ENCODE measurements around the gene BCL2L12. TPM values are rescaled to one million over a fixed set of nuclear protein-coding genes. Genes with fewer than 3 reads are reported as not detected.

The BCL2L12 gene
- total and polyA plus RNA-seq, 2 donors (not counting 1 experiment from before 2014, with no cell fraction given): 19.9 to 22.1 TPM

DNA sequence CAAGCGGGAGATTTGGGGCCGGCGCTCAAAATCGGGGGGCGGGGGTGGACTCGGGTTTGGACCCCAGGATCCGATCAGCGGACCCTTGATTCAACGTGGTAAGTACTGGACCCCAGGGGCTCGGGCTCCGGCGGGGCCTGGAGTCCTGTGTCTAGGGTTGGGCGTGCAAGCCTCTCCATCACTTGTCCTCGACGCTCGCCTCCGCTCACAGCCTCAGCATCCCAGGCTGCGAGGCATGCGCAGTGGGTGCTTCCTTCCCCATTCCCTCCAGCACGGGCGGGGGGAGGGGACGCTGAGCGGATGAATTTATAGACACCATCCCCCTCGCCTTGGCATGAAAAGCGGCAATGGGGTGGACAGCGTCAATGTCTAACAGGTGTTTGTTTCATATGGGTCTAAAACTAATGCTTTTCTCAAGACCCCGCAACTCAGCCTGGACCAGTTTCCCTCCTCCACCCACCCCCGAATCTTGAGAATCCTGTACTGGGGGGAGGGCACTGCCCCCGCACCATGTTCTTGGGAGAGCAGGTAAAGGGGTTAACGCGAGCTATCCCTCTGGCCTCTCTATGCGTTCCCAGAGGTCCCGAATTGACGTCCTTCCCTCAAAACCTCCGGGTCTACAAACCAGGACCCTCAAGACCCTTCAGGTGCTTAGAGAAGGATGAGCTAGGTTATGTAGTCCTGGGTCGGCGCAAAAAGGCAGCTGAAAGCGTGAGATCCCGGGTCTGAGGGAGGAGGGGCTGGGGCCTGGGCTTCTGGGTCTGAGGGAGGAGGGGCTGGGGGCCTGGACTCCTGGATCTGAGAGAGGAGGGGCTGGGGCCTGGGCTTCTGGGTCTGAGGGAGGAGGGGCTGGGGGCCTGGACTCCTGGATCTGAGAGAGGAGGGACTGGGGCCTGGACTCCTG lies 25.8 kb downstream of the BCL2L12 start:
- Histone ChIP-seq H3K36me3 (replicated peaks in 1 of 2; ENCODE audit: control extremely low read depth in 1 of 2, control insufficient read depth in 1 of 2, extremely low read depth in 1 of 2, insufficient read depth in 2 of 2, low read length in 1 of 2) (peaks cover 0 to 13% of the 10 kb centered on the region in 2 experiments), H3K9ac (ENCODE audit: low read length) (peak overlapping the region; percentile 62), H4K20me1 (ENCODE audit: control insufficient read depth, insufficient read depth, low read length, poor library complexity, severe bottlenecking) (peaks cover 23% of the 10 kb centered on the region), H3K27me3 (replicated peaks in 1 of 4; ENCODE audit: control extremely low read depth in 1 of 4, control insufficient read depth in 3 of 4, insufficient read depth in 4 of 4, low read length in 3 of 4) (peaks cover 0 to 33% (median 14%) of the 10 kb centered on the region in 4 experiments), H3K4me3 (ENCODE audit: control extremely low read depth in 1 of 5, extremely low read depth in 1 of 5, insufficient read depth in 1 of 5, low read depth in 2 of 5, low read length in 4 of 5) (peak overlapping the region in 4 of 5 experiments; percentile 42 to 58 (median 46)), H3K4me1 (ENCODE audit: control insufficient read depth in 2 of 2, insufficient read depth in 2 of 2, low read length in 2 of 2) (peaks cover 25% of the 10 kb centered on the region in 2 donors), H2AFZ (ENCODE audit: insufficient read depth, low read depth, low read length, poor library complexity, severe bottlenecking) (peak overlapping the region; percentile 76), H3K79me2 (ENCODE audit: control insufficient read depth, insufficient read depth, low read length) (no peaks in the 10 kb centered on the region), H3K27ac (ENCODE audit: low read length in 2 of 2) (no peak overlapping the region), H3K4me2 (replicated peaks; ENCODE audit: low read depth, low read length, poor library complexity, severe bottlenecking) (peak overlapping the region; percentile 87), H3K9me3 (ENCODE audit: control extremely low read depth in 1 of 3, control insufficient read depth in 2 of 3, insufficient read depth in 1 of 3, low read length in 2 of 3) (peaks cover 0 to 8% (median 0%) of the 10 kb centered on the region in 3 donors)
- H3K4me3 Mint-ChIP-seq: peak overlapping the region; percentile 89
- peak overlapping the region; percentile 54 for H3K27ac Mint-ChIP-seq
- H3K27me3 Mint-ChIP-seq: peaks cover 31% of the 10 kb centered on the region
- intact Hi-C loops (cut with micrococcal nuclease): no loop called here
- ATAC-seq (ENCODE audit: low read depth): peak; percentile 26
- H3K4me1 Mint-ChIP-seq: peaks cover 22% of the 10 kb centered on the region
- TF ChIP-seq EZH2 (IDR thresholded peaks at IDR 0.05; ENCODE audit: borderline replicate concordance, insufficient read depth, low read depth, low read length, poor library complexity, severe bottlenecking): no peak
- TF ChIP-seq, protein P1, sequence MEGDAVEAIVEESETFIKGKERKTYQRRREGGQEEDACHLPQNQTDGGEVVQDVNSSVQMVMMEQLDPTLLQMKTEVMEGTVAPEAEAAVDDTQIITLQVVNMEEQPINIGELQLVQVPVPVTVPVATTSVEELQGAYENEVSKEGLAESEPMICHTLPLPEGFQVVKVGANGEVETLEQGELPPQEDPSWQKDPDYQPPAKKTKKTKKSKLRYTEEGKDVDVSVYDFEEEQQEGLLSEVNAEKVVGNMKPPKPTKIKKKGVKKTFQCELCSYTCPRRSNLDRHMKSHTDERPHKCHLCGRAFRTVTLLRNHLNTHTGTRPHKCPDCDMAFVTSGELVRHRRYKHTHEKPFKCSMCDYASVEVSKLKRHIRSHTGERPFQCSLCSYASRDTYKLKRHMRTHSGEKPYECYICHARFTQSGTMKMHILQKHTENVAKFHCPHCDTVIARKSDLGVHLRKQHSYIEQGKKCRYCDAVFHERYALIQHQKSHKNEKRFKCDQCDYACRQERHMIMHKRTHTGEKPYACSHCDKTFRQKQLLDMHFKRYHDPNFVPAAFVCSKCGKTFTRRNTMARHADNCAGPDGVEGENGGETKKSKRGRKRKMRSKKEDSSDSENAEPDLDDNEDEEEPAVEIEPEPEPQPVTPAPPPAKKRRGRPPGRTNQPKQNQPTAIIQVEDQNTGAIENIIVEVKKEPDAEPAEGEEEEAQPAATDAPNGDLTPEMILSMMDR (IDR thresholded peaks at IDR 0.05): no peak
- CTCF ChIA-PET: interaction anchor here (1.7 kb wide), 1 partner anchor 10 kb away, joined by 6 read pairs; no protein-coding TSS in a partner anchor
- peak; percentile 56 for DNase-seq
- WGBS (ENCODE audit: insufficient coverage): 30% methylated on average over 29 of the region's 39 CpGs
- no peaks in the 10 kb centered on the region for H3K9me3 Mint-ChIP-seq (ENCODE audit: insufficient read depth)
- POLR2A ChIA-PET: interaction anchor here (0.6 to 0.7 kb wide), 3 partner anchors 9 to 833 kb away, joined by 3 to 12 read pairs (median 4); no protein-coding TSS in a partner anchor

DNA sequence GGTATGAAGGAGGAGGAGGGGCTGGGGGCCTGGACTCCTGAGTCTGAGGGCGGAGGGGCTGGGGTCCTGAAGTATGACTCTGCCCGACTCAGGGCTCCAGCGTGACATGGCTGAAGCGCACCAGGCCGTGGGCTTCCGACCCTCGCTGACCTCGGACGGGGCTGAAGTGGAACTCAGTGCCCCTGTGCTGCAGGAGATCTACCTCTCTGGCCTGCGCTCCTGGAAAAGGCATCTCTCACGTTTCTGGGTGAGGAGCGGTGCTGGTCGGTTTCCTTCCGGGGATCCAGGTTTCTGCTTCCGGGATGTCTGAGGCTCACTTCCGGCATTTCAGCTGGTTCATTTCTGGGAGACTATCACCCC lies 26.4 kb downstream of the BCL2L12 start:
- no peak overlapping the region for H3K27ac ChIP-seq (ENCODE audit: low read length in 2 of 2)
- ChIA-PET POLR2A (interaction anchor here (0.7 kb wide), 1 partner anchor 188 kb away, joined by 12 read pairs; no protein-coding TSS in a partner anchor), CTCF (no interaction called here)
- DNase-seq (no peak), ATAC-seq (ENCODE audit: low read depth) (no peak)
- peaks cover 25% of the 10 kb centered on the region in 2 donors for H3K4me1 ChIP-seq (ENCODE audit: control insufficient read depth in 2 of 2, insufficient read depth in 2 of 2, low read length in 2 of 2)
- peaks cover 31% of the 10 kb centered on the region for H3K27me3 Mint-ChIP-seq
- no peak overlapping the region for H2AFZ ChIP-seq (ENCODE audit: insufficient read depth, low read depth, low read length, poor library complexity, severe bottlenecking)
- peaks cover 22% of the 10 kb centered on the region for H3K4me1 Mint-ChIP-seq
- no peak overlapping the region for H3K9ac ChIP-seq (ENCODE audit: low read length)
- WGBS (ENCODE audit: insufficient coverage): 90% methylated on average over 16 of the region's 16 CpGs
- H3K36me3 ChIP-seq (replicated peaks in 1 of 2; ENCODE audit: control extremely low read depth in 1 of 2, control insufficient read depth in 1 of 2, extremely low read depth in 1 of 2, insufficient read depth in 2 of 2, low read length in 1 of 2): peaks cover 0 to 10% of the 10 kb centered on the region in 2 experiments
- H3K4me2 ChIP-seq (replicated peaks; ENCODE audit: low read depth, low read length, poor library complexity, severe bottlenecking): no peak overlapping the region
- H3K79me2 ChIP-seq (ENCODE audit: control insufficient read depth, insufficient read depth, low read length): no peaks in the 10 kb centered on the region
- no peak overlapping the region for H3K27ac Mint-ChIP-seq
- intact Hi-C loops (cut with micrococcal nuclease): no loop called here
- no peaks in the 10 kb centered on the region for H3K9me3 Mint-ChIP-seq (ENCODE audit: insufficient read depth)
- peak overlapping the region; percentile 33 for H3K4me3 Mint-ChIP-seq
- H3K4me3 ChIP-seq (ENCODE audit: control extremely low read depth in 1 of 5, extremely low read depth in 1 of 5, insufficient read depth in 1 of 5, low read depth in 2 of 5, low read length in 4 of 5): no peak overlapping the region
- peaks cover 0 to 8% (median 0%) of the 10 kb centered on the region in 3 donors for H3K9me3 ChIP-seq (ENCODE audit: control extremely low read depth in 1 of 3, control insufficient read depth in 2 of 3, insufficient read depth in 1 of 3, low read length in 2 of 3)
- H3K27me3 ChIP-seq (replicated peaks in 1 of 4; ENCODE audit: control extremely low read depth in 1 of 4, control insufficient read depth in 3 of 4, insufficient read depth in 4 of 4, low read length in 3 of 4): peaks cover 0 to 33% (median 14%) of the 10 kb centered on the region in 4 experiments
- peaks cover 23% of the 10 kb centered on the region for H4K20me1 ChIP-seq (ENCODE audit: control insufficient read depth, insufficient read depth, low read length, poor library complexity, severe bottlenecking)
- no peak for TF ChIP-seq EZH2 (IDR thresholded peaks at IDR 0.05; ENCODE audit: borderline replicate concordance, insufficient read depth, low read depth, low read length, poor library complexity, severe bottlenecking)
- TF ChIP-seq, protein P1 (IDR thresholded peaks at IDR 0.05): no peak

Data from B cell (primary cell).